COLO829 (cell line): ENCODE results near the gene ITM2B.
"Not testable (repeated sequence)": the region's sequence is repeated elsewhere in the genome, so short reads cannot be mapped to it uniquely, and the experiment has no call there.

Experiments
- DNase-seq: peaks from one replicate; pipeline ENCODE4 v3.0.0; 2012; ENCODE audit warnings: low spot score

The ITM2B gene

DNA sequence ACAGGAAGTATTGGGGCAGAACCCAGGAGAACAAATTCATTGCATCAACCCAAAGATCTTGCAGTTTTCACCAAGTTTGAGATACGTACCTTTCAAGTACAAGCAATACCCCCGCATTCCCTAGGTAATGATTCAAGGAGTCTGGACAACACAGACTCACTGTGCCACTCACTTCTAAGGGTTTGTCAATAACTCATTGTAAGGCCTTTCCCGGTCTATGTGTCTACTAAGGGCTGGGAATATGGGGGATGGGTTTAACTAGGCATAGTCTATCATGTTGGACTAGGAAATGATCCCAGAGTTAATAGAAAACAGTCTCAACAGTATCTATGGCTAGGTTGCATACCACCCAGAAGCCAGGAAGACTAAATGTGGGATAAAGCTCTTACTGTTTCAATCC lies 8.3 kb upstream of the ITM2B start:
- DNase-seq: no peak

GRCh38 chr13:48230541-48230940 lies 2.5 kb upstream of the ITM2B start:
- no peak for DNase-seq

- DNase-seq: no peak
These were observed 1.9 kb upstream of the ITM2B start for GRCh38 chr13:48231080-48231479.

DNA sequence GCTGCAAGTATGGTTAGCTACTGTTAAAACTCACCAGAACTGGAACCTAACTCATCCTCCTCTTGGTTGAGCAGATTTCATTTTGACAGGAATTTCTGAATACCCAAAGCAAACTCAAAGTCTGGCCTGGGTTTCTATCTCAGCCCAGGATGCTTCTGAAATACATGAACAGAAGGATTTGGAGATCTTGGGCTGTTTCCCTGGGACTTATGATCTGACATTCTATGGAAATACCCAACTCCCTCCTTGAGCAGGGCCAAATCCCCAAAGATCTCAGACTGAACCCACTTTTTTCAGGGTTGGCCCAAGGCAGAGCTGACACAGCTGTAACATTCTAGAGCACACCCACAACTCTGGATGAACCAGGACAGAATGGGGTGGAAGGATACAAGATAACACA lies 1.1 kb upstream of the ITM2B start:
- no peak for DNase-seq

- no peak for DNase-seq
These were observed 473 bp upstream of the ITM2B start for GRCh38 chr13:48232420-48233045.

DNA sequence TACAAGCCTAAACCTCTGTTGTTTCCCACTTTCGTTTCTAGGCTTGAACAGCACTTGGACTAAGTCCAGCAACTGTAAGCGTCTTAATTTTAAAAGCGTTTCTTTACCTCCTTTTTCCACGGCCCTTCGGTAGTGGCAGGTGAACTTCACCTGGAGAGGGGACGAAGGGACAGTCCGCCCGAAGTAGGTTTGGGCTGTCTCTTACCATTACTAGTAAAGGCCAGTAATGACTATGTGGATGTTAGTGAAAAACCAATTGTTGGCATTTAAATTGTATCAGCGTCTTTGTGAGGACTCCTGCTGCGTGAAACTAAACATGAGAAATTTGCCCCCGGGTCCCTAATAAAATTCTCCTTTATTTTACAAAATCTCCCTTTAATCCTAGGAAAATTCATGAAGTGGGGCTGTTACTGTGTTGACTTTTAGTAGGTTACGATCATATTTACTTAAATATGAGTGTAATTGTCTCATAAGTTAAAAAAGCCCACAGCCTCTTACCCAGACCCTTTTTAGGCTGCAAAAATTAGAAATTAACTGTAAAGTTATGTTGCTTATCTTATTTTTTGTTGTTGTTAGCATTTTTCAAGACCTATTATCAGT lies 983 bp downstream of the ITM2B start:
- no peak for DNase-seq

- no peak for DNase-seq
These were observed 1.7 kb downstream of the ITM2B start for GRCh38 chr13:48234566-48235340.

- no peak for DNase-seq
These were observed 2.5 kb downstream of the ITM2B start for GRCh38 chr13:48235341-48236135.

GRCh38 chr13:48236528-48237353 lies 3.7 kb downstream of the ITM2B start:
- DNase-seq: no peak

GRCh38 chr13:48239369-48239768 lies 6.4 kb downstream of the ITM2B start:
- DNase-seq: not testable (repeated sequence)

DNA sequence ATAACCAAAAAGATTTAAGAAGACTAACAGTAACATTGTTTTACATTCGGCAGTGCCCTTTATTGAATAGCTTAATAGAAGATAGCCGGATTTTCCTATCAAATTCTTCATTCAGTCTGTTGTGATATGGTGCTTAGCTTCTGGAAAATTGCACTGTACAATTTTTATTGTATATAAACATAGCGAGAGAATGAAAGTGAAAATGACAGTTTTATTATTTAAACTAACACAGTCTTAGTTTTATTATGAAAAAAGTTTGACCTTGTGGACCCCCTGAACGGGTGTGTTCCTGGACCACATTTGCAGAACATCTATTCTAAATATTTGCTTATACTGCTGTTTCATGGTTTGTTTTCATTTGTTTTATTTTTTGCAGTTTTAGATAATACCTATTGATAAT lies 8.6 kb downstream of the ITM2B start:
- DNase-seq: no peak

DNA sequence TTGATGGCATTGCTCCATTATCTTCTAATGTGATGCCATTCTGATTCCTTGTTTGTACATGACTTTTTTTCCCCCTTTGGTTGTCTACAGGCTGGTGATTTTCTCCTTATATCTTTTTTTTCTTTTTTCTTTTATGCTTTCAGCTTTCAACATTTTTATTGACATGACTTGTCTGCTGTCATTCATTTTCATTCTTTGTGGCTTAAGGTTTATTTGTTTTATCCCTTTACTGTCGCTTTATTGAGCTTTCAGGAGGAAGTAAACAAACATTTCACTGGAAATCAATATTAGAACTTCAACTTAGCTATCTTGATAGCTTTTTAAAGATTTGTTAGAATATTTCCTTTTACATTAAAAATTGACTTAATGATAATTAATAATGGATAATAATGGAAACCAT lies 9.7 kb downstream of the ITM2B start:
- DNase-seq: no peak

DNA sequence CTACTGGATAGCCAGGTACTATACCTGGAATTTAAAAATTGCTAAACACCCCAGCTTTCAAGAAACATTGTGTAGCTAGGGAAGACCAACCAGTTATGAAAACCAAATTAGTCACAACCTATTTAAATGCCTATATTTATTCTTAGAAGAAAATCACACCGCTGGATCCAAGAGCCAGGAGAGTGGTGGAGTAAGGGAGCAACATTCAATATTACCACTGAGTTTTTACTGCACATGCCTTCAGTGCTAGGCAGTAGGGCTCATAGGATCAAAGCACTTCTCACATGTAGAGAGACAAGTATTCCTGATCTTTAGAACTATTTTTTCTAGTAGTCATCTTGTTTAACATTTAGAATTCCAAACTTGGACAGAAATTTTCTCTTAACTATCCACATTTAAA lies 11.2 kb downstream of the ITM2B start:
- DNase-seq: no peak

DNA sequence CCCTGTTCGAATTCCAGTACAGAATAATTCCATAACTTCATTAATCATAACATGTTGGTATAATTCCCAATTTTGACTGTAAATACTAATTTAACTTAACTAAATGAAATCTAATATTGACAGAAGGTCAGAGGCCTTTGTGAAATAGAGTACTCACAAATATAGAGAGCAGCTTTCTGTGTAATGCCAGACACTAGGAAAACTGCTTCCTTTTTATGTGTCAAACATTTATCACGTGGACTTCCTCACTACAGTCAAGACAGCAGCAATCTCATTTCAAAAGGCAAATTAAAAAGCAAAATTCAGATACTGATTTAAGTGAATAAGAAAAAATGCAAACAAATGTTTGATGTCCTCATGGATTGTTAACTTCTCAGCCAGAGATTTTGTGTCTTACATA lies 13.1 kb downstream of the ITM2B start:
- no peak for DNase-seq

- DNase-seq: no peak
These were observed 16.0 kb downstream of the ITM2B start for GRCh38 chr13:48249018-48249417.

DNA sequence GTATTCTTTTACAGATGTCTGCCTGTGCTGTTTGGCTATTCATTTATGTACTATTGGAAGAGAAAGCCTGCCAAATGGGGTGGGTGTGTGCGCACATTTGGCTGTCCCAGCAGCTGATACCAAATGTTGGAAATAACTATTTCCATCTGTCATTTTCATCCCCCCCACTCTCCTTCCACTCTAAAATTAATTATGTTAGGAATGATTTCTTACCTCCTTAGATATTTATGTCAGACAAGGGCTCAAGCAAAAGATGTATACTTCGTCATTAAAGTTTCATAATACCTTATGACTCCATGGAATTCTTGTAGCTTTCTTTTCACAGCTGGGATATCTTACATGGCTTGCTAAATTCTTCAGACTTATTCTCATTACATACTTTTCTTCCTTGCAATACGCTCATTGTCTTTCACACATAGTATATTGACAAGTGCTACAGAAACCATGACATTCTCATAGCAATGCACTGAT lies 18.6 kb downstream of the ITM2B start:
- no peak for DNase-seq

DNA sequence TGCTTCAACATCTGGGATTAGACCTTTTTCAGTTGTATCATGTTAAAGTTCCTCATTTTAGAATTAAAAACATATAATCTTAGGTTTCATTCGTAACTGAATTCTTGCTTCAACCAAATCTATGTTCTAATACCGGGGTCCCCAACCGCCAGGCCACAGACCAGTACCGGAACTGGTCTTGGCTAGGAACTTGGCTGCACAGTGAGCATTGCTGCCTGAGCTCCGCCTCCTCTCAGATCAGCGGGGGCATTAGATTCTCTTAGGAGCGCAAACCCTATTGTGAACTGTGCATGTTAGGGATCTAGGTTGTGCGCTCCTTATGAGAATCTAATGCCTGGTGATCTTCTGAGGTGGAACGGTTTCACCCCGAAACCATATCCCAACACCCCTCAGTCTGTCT lies 19.2 kb downstream of the ITM2B start:
- no peak for DNase-seq

GRCh38 chr13:48253849-48254248 lies 20.8 kb downstream of the ITM2B start:
- no peak for DNase-seq

DNA sequence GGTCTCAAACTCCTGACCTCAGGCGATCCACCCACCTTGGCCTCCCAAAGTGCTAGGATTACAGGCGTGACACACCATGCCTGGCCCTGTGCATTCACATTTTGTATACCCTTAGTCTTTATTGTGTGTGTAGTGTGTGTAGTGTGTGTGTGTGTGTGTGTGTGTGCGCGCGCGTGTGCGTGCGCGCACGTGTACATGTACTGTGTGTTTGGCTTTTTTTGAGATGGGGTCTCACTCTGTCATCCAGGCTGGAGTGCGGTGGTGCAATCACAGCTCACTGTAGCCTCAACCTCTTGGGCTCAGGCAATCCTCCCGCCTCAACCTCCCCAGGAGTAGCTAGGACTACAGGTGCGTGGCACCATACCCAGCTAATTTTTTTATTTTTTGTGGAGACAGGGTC lies 22.1 kb downstream of the ITM2B start:
- no peak for DNase-seq

DNA sequence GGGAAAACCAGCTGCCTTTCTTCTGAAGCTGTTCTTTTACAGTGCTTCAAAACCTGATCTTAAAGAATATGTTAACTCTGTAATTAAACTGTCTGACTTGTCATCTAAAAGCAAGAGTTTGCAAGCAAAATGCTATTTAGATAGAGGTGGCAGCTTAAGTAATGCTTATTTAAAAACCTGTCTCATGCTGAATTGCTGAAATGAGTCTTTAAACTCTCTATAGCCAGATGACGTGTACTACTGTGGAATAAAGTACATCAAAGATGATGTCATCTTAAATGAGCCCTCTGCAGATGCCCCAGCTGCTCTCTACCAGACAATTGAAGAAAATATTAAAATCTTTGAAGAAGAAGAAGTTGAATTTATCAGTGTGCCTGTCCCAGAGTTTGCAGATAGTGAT lies 22.9 kb downstream of the ITM2B start:
- DNase-seq: no peak

- DNase-seq: no peak
These were observed 25.0 kb downstream of the ITM2B start for GRCh38 chr13:48258002-48258401.

DNA sequence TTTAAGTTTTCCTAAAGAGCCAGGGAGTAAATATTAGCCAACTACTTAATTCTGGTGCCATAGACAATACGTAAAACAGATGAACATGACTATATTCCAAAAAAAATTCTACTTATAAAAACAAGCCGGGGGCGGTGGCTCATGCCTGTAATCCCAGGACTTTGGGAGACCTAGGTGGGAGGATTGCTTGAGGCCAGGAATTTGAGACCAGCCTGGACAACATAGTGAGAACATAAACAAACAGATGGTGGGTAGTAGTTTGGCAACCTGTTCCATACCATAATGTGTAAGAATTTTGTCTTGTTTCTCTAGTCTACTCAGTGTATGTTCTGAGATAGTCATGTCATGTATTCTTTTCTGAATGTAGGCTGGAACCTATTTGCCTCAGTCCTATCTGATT lies 25.4 kb downstream of the ITM2B start:
- no peak for DNase-seq
